Hepatocyte (in vitro differentiated cells): Measurements from ENCODE around the gene ZNF469.

Experiments used
- EZH2 ChIP-seq: fragments of 200-600 bp; sonication (generic); IDR thresholded peaks from 2 replicates; pipeline ENCODE4 v1.6.1; 2016; ENCODE audit warnings: antibody characterized with exemption, mild to moderate bottlenecking, borderline replicate concordance
- EZH2phosphoT487 ChIP-seq: fragments of 200-600 bp; sonication (generic); IDR thresholded peaks from one replicate; pipeline ENCODE4 v1.6.1; 2018; ENCODE audit warnings: antibody characterized with exemption, mild to moderate bottlenecking, low read depth, moderate library complexity; ENCODE audit not compliant: unreplicated experiment, severe bottlenecking
- TF ChIP-seq, protein P1 (sequence below): fragments of 200-600 bp; sonication (generic); IDR thresholded peaks from 2 replicates; pipeline ENCODE4 v1.5.1; 2016; ENCODE audit warnings: antibody characterized with exemption, mild to moderate bottlenecking; ENCODE audit not compliant: poor library complexity

DNA sequence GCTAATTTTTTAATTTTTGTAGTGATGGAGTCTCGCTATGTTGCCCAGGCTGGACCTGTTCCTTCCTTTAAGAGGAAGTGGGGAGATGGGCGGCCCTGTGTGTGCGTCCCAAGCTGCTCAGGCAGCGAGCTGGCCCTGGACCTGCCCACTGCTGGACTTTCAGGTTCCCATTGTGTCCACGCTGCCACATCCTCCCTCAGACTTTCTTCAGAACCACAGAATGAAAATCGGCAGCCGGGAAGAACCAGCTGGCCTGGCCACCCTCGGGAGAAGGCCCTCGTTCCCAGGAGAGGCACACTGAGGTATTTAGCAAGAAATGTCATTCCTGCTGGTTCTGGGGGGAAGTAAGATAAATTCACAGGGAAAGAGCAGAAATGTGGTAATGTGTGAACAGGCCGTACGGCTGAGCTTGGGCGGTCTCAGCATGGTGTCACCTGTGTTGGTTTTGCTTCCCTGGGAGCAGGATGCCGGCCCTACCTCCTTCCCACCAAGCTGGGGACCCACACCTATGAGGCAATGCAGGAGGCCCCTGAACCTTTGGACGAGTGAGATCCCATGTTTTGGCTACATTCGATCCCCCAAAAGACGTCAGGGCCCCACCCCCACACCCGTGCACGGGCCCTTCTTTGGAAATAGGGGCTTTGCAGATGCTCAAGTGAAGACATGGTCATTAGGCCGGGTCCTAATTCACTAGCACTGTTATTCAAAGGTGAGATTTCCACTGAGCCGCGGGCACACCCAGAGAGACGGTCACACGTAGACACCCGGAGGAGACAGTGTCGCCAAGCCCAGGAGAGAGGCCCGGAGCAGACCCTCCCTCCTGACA, 35.9 kb upstream of the ZNF469 start:
- TF ChIP-seq, protein P1, sequence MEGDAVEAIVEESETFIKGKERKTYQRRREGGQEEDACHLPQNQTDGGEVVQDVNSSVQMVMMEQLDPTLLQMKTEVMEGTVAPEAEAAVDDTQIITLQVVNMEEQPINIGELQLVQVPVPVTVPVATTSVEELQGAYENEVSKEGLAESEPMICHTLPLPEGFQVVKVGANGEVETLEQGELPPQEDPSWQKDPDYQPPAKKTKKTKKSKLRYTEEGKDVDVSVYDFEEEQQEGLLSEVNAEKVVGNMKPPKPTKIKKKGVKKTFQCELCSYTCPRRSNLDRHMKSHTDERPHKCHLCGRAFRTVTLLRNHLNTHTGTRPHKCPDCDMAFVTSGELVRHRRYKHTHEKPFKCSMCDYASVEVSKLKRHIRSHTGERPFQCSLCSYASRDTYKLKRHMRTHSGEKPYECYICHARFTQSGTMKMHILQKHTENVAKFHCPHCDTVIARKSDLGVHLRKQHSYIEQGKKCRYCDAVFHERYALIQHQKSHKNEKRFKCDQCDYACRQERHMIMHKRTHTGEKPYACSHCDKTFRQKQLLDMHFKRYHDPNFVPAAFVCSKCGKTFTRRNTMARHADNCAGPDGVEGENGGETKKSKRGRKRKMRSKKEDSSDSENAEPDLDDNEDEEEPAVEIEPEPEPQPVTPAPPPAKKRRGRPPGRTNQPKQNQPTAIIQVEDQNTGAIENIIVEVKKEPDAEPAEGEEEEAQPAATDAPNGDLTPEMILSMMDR: no peak
- no peak for TF ChIP-seq EZH2phosphoT487
- TF ChIP-seq EZH2: no peak
